Mesothelial cell of epicardium (in vitro differentiated cells): ENCODE measurements around the gene FLOT1. TPM values are rescaled to one million over a fixed set of nuclear protein-coding genes. Genes with fewer than 3 reads are reported as not detected.
"Not testable (repeated sequence)": the region's sequence is repeated elsewhere in the genome, so short reads cannot be mapped to it uniquely, and the experiment has no call there.

Experiments used
- DNase-seq, 2 experiments: peaks; one replicate each; pipeline ENCODE4 v3.0.0; 2021; ENCODE audit warnings: low spot score in 2 of 2; ENCODE audit not compliant: unreplicated experiment in 2 of 2
- H3K27ac Mint-ChIP-seq: 2 replicates; pipeline ENCODE4 v1.8.0; 2021; ENCODE audit warnings: mixed read lengths
- H3K27me3 Mint-ChIP-seq: 2 replicates; pipeline ENCODE4 v1.8.0; 2021; ENCODE audit warnings: low read depth, mixed read lengths
- H3K36me3 Mint-ChIP-seq: 2 replicates; pipeline ENCODE4 v1.8.0; 2021; ENCODE audit warnings: mixed read lengths
- H3K4me1 Mint-ChIP-seq: 2 replicates; pipeline ENCODE4 v1.8.0; 2021; ENCODE audit warnings: mixed read lengths
- H3K4me3 Mint-ChIP-seq: 2 replicates; pipeline ENCODE4 v1.8.0; 2021; ENCODE audit warnings: mild to moderate bottlenecking, moderate library complexity, mixed read lengths
- H3K9me3 Mint-ChIP-seq: 2 replicates; pipeline ENCODE4 v1.8.0; 2021; ENCODE audit warnings: mixed read lengths
- CTCF ChIP-seq: fragments of 200-600 bp; sonication (generic); IDR thresholded peaks from one replicate; pipeline ENCODE4 v1.5.0; 2021; ENCODE audit warnings: antibody characterized with exemption; ENCODE audit not compliant: unreplicated experiment
- total RNA-seq: library from RNA; stranded (reverse); gene quantifications from 3 replicates; pipeline ENCODE4 v1.2.1, GENCODE V29; 2021

Gene FLOT1
- total RNA-seq, 1 donor from 2014 or later = 101 TPM

DNA sequence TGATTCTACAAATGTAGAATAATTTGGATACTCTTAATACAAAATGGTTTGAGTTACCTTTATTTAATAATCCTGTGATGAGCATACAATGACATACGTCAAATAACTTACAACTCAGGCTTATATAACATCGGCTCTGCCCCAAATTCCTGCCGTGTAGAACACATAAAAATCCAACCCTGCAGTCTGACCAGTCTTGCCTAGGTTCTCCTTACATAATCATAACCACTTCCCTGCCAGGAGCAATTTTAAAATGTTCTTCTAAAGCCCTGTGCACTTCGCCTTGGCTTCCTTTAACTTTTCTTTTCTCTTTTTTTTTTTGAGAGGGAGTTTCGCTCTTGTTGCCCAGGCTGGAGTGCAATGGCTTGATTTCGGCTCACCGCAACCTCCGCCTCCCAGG is 18.1 kb upstream of the FLOT1 start:
- Mint-ChIP-seq H3K27ac (peak overlapping the region; percentile 99), H3K4me3 (no peak overlapping the region)

DNA sequence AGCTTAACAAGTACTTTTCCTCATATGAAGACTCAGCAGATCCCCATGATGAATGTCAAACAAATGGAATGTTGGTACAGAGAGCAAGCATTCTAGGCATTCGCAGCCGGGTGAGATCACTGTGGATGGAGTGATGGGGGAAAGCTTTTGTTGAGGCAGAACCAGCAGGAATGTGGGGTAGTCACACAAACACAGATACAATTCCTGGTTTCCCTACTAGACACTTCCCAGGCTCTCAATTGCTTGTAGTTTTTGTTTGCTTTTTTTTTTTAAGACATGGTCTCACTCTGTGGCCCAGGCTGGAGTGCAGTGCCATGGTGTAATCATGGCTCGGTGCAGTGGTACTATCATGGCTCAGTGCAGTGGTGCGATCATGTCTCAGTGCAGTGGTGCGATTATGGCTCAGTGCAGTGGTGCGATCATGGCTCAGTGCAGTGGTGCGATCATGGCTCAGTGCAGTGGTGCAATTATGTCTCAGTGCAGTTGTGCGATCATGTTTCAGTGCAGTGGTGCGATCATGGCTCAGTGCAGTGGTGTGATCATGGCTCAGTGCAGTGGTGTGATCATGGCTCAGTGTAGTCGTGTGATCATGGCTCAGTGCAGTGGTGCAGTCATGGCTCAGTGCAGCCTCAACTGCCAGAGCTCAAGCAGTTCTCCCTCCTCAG is 17.2 kb upstream of the FLOT1 start:
- DNase-seq = peak in 1 of 2 experiments; percentile 52
- Mint-ChIP-seq H3K36me3 (no peaks in the 10 kb centered on the region), H3K27ac (peak overlapping the region; percentile 99), H3K27me3 (no peaks in the 10 kb centered on the region), H3K9me3 (no peaks in the 10 kb centered on the region), H3K4me3 (no peak overlapping the region), H3K4me1 (peaks cover 56% of the 10 kb centered on the region)
- no peak for TF ChIP-seq CTCF

More for the DNA sequence above, 18.1 kb upstream of the FLOT1 start:
- Mint-ChIP-seq H3K36me3 (no peaks in the 10 kb centered on the region), H3K9me3 (no peaks in the 10 kb centered on the region), H3K4me1 (peaks cover 63% of the 10 kb centered on the region), H3K27me3 (no peaks in the 10 kb centered on the region)
- no peak for DNase-seq
- TF ChIP-seq CTCF = no peak

- H3K9me3 Mint-ChIP-seq = no peaks in the 10 kb centered on the region
- no peak for TF ChIP-seq CTCF
- DNase-seq = no peak
- no peak overlapping the region for H3K4me3 Mint-ChIP-seq
- peaks cover 48% of the 10 kb centered on the region for H3K4me1 Mint-ChIP-seq
- no peaks in the 10 kb centered on the region for H3K36me3 Mint-ChIP-seq
- H3K27ac Mint-ChIP-seq = peak overlapping the region; percentile 71
- H3K27me3 Mint-ChIP-seq = no peaks in the 10 kb centered on the region
Observed at GRCh38 chr6:30757261-30757904, 14.9 kb upstream of the FLOT1 start.

- H3K27me3 Mint-ChIP-seq, H3K4me3 Mint-ChIP-seq, DNase-seq, H3K36me3 Mint-ChIP-seq, H3K27ac Mint-ChIP-seq, H3K9me3 Mint-ChIP-seq: not testable (repeated sequence)
- peaks cover 53% of the 10 kb centered on the region for H3K4me1 Mint-ChIP-seq
Observed at GRCh38 chr6:30756405-30757003, 14.0 kb upstream of the FLOT1 start.

GRCh38 chr6:30754631-30755030 is 12.1 kb upstream of the FLOT1 start:
- no peak for DNase-seq
- Mint-ChIP-seq H3K27me3 (no peaks in the 10 kb centered on the region), H3K9me3 (no peaks in the 10 kb centered on the region), H3K27ac (no peak overlapping the region), H3K4me1 (peaks cover 44% of the 10 kb centered on the region), H3K4me3 (no peak overlapping the region), H3K36me3 (no peaks in the 10 kb centered on the region)
- no peak for TF ChIP-seq CTCF
